GM23248 (cell line): ENCODE data around the gene WDR43. TPM values are rescaled to one million over a fixed set of nuclear protein-coding genes. Genes with fewer than 3 reads are reported as not detected.

Source experiments
- DNase-seq: peaks from one replicate; pipeline ENCODE4 v3.0.0-alpha.2; 2015
- H2AFZ ChIP-seq: fragments of 200-600 bp; sonication (generic); 2 replicates; pipeline ENCODE4 v1.6.1; 2016; ENCODE audit warnings: antibody characterized with exemption
- H3F3A ChIP-seq: fragments of 200-600 bp; sonication (generic); 2 replicates; pipeline ENCODE4 v1.6.1; 2016; ENCODE audit warnings: mild to moderate bottlenecking, antibody characterized with exemption, mixed run types; ENCODE audit not compliant: insufficient read depth
- H3K27ac ChIP-seq: fragments of 200-600 bp; sonication (generic); 2 replicates; pipeline ENCODE4 v1.5.1; 2016; ENCODE audit warnings: mild to moderate bottlenecking
- H3K27me3 ChIP-seq: fragments of 200-600 bp; sonication (generic); replicated peaks from 2 replicates; pipeline ENCODE4 v1.6.1; 2016; ENCODE audit warnings: mild to moderate bottlenecking; ENCODE audit not compliant: insufficient read depth
- H3K36me3 ChIP-seq: fragments of 200-600 bp; sonication (generic); 2 replicates; pipeline ENCODE4 v1.6.1; 2016; ENCODE audit warnings: low read depth, mild to moderate bottlenecking
- H3K4me1 ChIP-seq: fragments of 200-600 bp; sonication (generic); 2 replicates; pipeline ENCODE4 v1.6.1; 2016; ENCODE audit warnings: mild to moderate bottlenecking; ENCODE audit not compliant: insufficient read depth
- H3K4me2 ChIP-seq: fragments of 200-600 bp; sonication (generic); one replicate; pipeline ENCODE4 v1.6.1; 2016; ENCODE audit warnings: mild to moderate bottlenecking; ENCODE audit not compliant: unreplicated experiment
- H3K4me3 ChIP-seq: fragments of 200-600 bp; sonication (generic); 2 replicates; pipeline ENCODE4 v1.5.1; 2016; ENCODE audit warnings: mild to moderate bottlenecking
- H3K79me2 ChIP-seq: fragments of 200-600 bp; sonication (generic); 2 replicates; pipeline ENCODE4 v1.6.1; 2016; ENCODE audit warnings: mild to moderate bottlenecking; ENCODE audit not compliant: insufficient read depth
- H3K9ac ChIP-seq: fragments of 200-600 bp; sonication (generic); 2 replicates; pipeline ENCODE4 v1.6.1; 2016; ENCODE audit warnings: mild to moderate bottlenecking
- H3K9me2 ChIP-seq: fragments of 200-600 bp; sonication (generic); 2 replicates; pipeline ENCODE4 v1.6.1; 2016; ENCODE audit warnings: mixed run types, mild to moderate bottlenecking, moderate library complexity; ENCODE audit not compliant: insufficient read depth
- H3K9me3 ChIP-seq: fragments of 200-600 bp; sonication (generic); one replicate; pipeline ENCODE4 v1.6.1; 2017; ENCODE audit warnings: low read depth
- H4K20me1 ChIP-seq: fragments of 200-600 bp; sonication (generic); 2 replicates; pipeline ENCODE4 v1.6.0; 2016; ENCODE audit not compliant: insufficient read depth
- EZH2 ChIP-seq: fragments of 200-600 bp; sonication (generic); IDR thresholded peaks from 2 replicates; pipeline ENCODE4 v1.6.1; 2018; ENCODE audit warnings: antibody characterized with exemption, mild to moderate bottlenecking; ENCODE audit not compliant: insufficient read depth, poor library complexity, severe bottlenecking
- EZH2phosphoT487 ChIP-seq: fragments of 200-600 bp; sonication (generic); IDR thresholded peaks from 2 replicates; pipeline ENCODE4 v1.6.1; 2018; ENCODE audit warnings: antibody characterized with exemption, moderate library complexity, mild to moderate bottlenecking, low read depth; ENCODE audit not compliant: insufficient read depth
- WGBS, 2 experiments: methylation state at CpG; one replicate each; pipeline ENCODE4 v1.1.6; 2015 to 2017; ENCODE audit warnings: low lambda C conversion rate in 2 of 2, low coverage in 1 of 2; ENCODE audit errors: missing lambda C conversion rate in 2 of 2; 5-methylcytosine and 5-hydroxymethylcytosine counted together
- in situ Hi-C: fragments of 300-500 bp; cut with MboI; formaldehyde crosslinking; loops from 2 replicates; pipeline ENCODE4 v1.15.0; 2020
- polyA plus RNA-seq: library from polyadenylated mRNA; unstranded; fragments of >200 nt; fragmentation: Nextera tagmentation; extraction: Ambion mirVana; gene quantifications from 2 replicates; pipeline ENCODE4 v1.2.1, GENCODE V29; 2016
- total RNA-seq: library from RNA; depleted of rRNA; stranded (reverse); fragments of >200 nt; shearing (Covaris generic); gene quantifications from 2 replicates; pipeline ENCODE4 v1.2.3, GENCODE V29; 2014

The WDR43 gene
- total and polyA plus RNA-seq, 2 experiments from 2014 or later = 31.3 to 71.8 TPM

DNA sequence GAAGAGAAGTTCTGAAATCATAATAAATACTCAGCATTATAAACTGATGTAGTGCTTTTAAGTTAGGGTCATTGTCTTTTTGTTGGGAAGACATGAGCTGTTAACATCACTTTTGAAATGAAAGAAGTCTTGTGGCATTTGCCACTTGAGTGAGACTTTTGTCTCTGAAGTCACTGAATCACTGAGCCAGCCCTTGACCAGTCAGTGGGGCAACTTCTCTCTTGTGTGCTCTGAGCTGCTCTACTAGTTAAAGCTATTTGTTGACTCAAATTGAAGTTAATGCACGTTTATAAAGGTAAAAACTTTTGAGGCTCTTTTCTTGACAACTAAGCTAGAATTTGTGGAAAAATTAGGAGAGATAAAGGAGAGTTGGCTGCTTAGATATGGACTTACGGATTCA lies 6.7 kb downstream of the WDR43 start:
- peak; percentile 8 for DNase-seq
- TF ChIP-seq EZH2 (no peak), EZH2phosphoT487 (no peak)
- Histone ChIP-seq H3K4me1 (peaks cover 57% of the 10 kb centered on the region), H3K9ac (no peak overlapping the region), H3K27me3 (no peaks in the 10 kb centered on the region), H3K9me3 (no peaks in the 10 kb centered on the region), H3K36me3 (peaks cover 16% of the 10 kb centered on the region), H2AFZ (no peak overlapping the region), H3F3A (peaks cover 47% of the 10 kb centered on the region), H4K20me1 (peaks cover 53% of the 10 kb centered on the region; the same call in 1 of the 2 replicates), H3K4me2 (no peak overlapping the region), H3K4me3 (no peak overlapping the region), H3K79me2 (peaks cover 100% of the 10 kb centered on the region), H3K27ac (no peak overlapping the region), H3K9me2 (no peaks in the 10 kb centered on the region)
- in situ Hi-C loops = no loop called here
- 95% methylated on average over 2 of the region's 2 CpGs for WGBS, 2 experiments

DNA sequence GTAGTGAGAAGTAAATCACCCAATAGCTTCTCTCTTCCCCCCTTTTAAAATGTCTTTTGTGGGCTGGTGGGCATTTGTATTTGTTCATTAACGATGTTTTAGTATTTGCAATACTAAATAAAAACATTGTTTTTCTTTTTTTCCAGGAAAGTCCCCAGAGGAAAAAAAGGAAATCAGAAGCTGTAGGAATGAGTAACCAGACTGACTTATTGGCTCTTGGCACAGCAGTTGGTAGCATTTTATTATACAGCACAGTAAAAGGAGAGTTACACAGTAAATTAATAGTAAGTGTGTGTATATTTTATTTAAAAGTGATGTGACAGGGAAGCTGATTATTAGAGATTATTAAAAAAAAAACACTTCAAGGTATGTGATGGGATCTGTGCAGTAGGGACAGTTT lies 7.4 kb downstream of the WDR43 start:
- peaks cover 50% of the 10 kb centered on the region for H3K4me1 ChIP-seq
- peaks cover 53% of the 10 kb centered on the region; the same call in 1 of the 2 replicates for H4K20me1 ChIP-seq
- no peak overlapping the region for H3K9ac ChIP-seq
- no peaks in the 10 kb centered on the region for H3K9me2 ChIP-seq
- TF ChIP-seq EZH2 (no peak), EZH2phosphoT487 (no peak)
- in situ Hi-C loops = no loop called here
- peaks cover 23% of the 10 kb centered on the region for H3K36me3 ChIP-seq
- H3K4me3 ChIP-seq = no peak overlapping the region
- DNase-seq = peak; percentile 41
- no peak overlapping the region for H2AFZ ChIP-seq
- peaks cover 40% of the 10 kb centered on the region for H3F3A ChIP-seq
- no peak overlapping the region for H3K4me2 ChIP-seq
- peaks cover 100% of the 10 kb centered on the region for H3K79me2 ChIP-seq
- no peaks in the 10 kb centered on the region for H3K27me3 ChIP-seq
- H3K9me3 ChIP-seq = no peaks in the 10 kb centered on the region
- 6 to 11% methylated on average over 1 of the region's 1 CpG for WGBS, 2 experiments
- no peak overlapping the region for H3K27ac ChIP-seq

DNA sequence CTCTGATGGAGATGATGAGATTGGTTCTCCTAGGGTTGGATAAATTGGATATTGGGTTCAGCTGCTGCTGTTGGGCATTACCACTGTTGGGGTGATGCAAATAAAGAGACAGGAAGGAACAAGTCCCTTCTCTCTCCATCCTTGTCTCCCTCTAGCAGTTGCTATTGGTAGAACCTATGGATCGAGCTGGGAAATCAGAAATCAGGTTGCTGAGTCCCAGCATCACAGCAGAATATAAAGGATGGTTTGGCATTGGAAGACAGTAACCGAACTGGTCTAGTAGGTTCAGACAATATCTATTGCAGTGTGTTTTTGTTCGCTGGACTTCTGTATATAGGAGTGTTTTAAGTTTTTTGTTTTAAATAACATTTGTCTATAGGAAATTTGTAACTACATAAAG lies 8.1 kb downstream of the WDR43 start:
- Histone ChIP-seq H3K4me1 (peaks cover 43% of the 10 kb centered on the region), H3K4me2 (no peak overlapping the region), H3F3A (peaks cover 33% of the 10 kb centered on the region), H3K9me2 (no peaks in the 10 kb centered on the region), H3K9ac (no peak overlapping the region), H2AFZ (no peak overlapping the region), H4K20me1 (peaks cover 48% of the 10 kb centered on the region; the same call in 1 of the 2 replicates), H3K27ac (no peak overlapping the region), H3K9me3 (no peaks in the 10 kb centered on the region), H3K36me3 (peaks cover 30% of the 10 kb centered on the region), H3K27me3 (no peaks in the 10 kb centered on the region), H3K4me3 (no peak overlapping the region), H3K79me2 (peaks cover 100% of the 10 kb centered on the region)
- no peak for DNase-seq
- TF ChIP-seq EZH2phosphoT487 = no peak
- TF ChIP-seq EZH2 = no peak
- WGBS, 2 experiments = 85 to 88% methylated on average over 3 of the region's 3 CpGs
- in situ Hi-C loops = no loop called here

DNA sequence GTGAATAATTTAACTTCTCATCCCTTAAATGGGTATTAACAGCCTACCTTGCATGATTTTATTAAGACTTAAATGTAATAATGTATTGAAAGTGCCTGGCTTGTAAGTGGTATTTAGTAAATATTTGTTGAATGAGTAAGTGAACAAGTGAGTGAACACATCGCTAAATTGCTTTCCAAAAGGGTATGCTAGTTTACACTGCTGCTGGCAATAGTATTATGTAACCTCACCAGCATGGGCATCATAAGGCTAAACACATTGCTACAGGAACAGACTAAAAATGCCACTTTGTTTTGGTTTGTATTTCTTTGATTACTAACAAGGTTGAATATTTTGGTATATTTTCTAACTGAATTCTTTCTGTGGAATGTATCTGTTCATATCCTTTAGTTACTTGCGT lies 9.8 kb downstream of the WDR43 start:
- H3K9me2 ChIP-seq = no peaks in the 10 kb centered on the region
- H4K20me1 ChIP-seq = peaks cover 31% of the 10 kb centered on the region; the same call in 1 of the 2 replicates
- peak; percentile 70 for DNase-seq
- H3K9ac ChIP-seq = 0 out of 2 replicates have a peak overlapping the region, but pooled peaks have one; percentile 8
- peak overlapping the region; percentile 35; the same call in 1 of the 2 replicates for H3K27ac ChIP-seq
- WGBS, 2 experiments = 54 to 59% methylated on average over 2 of the region's 2 CpGs
- peaks cover 43% of the 10 kb centered on the region for H3K36me3 ChIP-seq
- H2AFZ ChIP-seq = no peak overlapping the region
- H3K79me2 ChIP-seq = peaks cover 100% of the 10 kb centered on the region
- no peak overlapping the region for H3K4me3 ChIP-seq
- TF ChIP-seq EZH2 (no peak), EZH2phosphoT487 (no peak)
- H3F3A ChIP-seq = peaks cover 22% of the 10 kb centered on the region; the same call in 1 of the 2 replicates
- no peak overlapping the region for H3K4me2 ChIP-seq
- peaks cover 26% of the 10 kb centered on the region for H3K4me1 ChIP-seq
- no peaks in the 10 kb centered on the region for H3K9me3 ChIP-seq
- no peaks in the 10 kb centered on the region for H3K27me3 ChIP-seq
- in situ Hi-C loops = no loop called here
